Skeletal muscle satellite cell (primary cell): ENCODE measurements around the gene LDLR.
"Not testable (repeated sequence)": the region's sequence is repeated elsewhere in the genome, so short reads cannot be mapped to it uniquely, and the experiment has no call there.

Experiments
- H3K27me3 ChIP-seq: 2 replicates; pipeline ENCODE4 v1.7.0; 2013; ENCODE audit warnings: low read length; ENCODE audit not compliant: control insufficient read depth, insufficient read depth
- H3K36me3 ChIP-seq: 2 replicates; pipeline ENCODE4 v1.7.0; 2013; ENCODE audit warnings: mild to moderate bottlenecking, control low read depth, low read length; ENCODE audit not compliant: insufficient read depth
- H3K4me1 ChIP-seq: 2 replicates; pipeline ENCODE4 v1.7.0; 2013; ENCODE audit warnings: low read length; ENCODE audit not compliant: control insufficient read depth, insufficient read depth
- H3K4me2 ChIP-seq: 2 replicates; pipeline ENCODE4 v1.7.0; 2013; ENCODE audit warnings: mild to moderate bottlenecking, low read length
- H3K4me3 ChIP-seq: 2 replicates; pipeline ENCODE4 v1.7.0; 2013; ENCODE audit warnings: low read length
- H3K9ac ChIP-seq: 2 replicates; pipeline ENCODE4 v1.7.0; 2013; ENCODE audit warnings: mild to moderate bottlenecking, low read depth, low read length, moderate library complexity
- H3K9me3 ChIP-seq: replicated peaks from 2 replicates; pipeline ENCODE4 v1.7.0; 2013; ENCODE audit warnings: mild to moderate bottlenecking, control low read depth, low read length

Gene LDLR

DNA sequence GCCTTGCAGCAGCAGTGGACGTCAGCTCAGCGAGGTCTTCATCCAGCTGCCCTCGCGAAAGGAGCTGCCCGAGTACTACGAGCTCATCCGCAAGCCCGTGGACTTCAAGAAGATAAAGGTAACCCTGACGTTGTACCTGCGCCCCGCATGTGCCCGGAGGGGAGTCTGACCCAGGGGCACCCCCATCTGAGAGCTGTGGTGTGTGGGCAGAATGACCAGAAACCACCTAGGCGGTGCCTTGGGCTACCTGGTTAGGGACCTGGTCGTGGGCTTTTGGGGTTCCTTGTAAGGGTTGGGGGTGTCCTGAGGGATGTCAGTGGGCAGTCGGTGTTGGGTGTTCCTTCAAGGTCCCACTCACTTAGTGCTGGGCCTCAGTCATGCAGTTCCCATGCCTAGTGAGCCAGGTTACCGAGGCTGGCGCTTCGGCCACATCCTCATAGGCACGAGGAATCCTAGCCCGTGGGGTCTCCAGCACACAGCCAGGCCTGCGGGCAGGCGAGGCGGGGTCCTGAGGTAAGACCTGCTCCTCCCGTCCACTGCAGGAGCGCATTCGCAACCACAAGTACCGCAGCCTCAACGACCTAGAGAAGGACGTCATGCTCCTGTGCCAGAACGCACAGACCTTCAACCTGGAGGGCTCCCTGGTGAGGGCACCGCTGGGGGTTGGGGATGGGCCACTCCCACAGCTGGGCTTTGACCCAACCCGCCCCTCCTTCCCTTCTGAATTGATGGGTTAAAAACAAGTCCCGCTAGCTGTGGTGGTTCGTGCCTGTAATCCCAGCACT lies 30.8 kb upstream of the LDLR start:
- H3K36me3 ChIP-seq: peaks cover 50% of the 10 kb centered on the region
- no peak overlapping the region for H3K4me3 ChIP-seq
- no peaks in the 10 kb centered on the region for H3K9me3 ChIP-seq
- H3K27me3 ChIP-seq: no peaks in the 10 kb centered on the region
- no peaks in the 10 kb centered on the region for H3K4me1 ChIP-seq
- no peak overlapping the region for H3K4me2 ChIP-seq
- H3K9ac ChIP-seq: no peak overlapping the region

DNA sequence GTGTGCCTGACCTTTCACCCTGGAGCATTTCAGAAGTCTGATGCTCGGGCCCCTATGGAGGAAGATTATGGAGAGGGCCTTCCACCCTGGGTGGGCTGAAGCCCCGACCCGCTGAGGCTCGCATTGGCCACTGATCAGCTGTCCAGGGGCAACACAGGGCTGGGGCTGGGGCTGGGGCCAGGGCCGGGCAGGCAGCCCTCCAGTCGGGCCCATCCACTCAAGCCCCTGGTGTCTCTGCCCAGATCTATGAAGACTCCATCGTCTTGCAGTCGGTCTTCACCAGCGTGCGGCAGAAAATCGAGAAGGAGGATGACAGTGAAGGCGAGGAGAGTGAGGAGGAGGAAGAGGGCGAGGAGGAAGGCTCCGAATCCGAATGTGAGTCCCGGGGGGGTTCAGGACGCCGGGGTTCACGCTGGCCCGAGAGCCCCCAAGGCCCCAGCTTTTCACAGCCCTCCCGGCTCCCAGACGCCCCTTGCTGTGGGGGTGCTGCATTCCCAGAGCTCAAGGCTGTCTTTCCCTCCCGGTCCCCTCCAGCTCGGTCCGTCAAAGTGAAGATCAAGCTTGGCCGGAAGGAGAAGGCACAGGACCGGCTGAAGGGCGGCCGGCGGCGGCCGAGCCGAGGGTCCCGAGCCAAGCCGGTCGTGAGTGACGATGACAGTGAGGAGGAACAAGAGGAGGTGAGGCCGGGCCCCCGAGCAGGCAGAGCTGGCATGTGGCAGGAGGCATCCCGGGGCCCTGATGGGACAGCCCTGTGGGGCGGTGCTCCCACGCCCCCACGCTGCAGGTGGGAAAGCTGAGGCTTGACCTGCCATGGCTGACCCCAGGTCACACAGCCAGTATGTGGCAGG lies 29.5 kb upstream of the LDLR start:
- Histone ChIP-seq H3K36me3 (peaks cover 43% of the 10 kb centered on the region), H3K27me3 (no peaks in the 10 kb centered on the region), H3K4me3 (no peak overlapping the region), H3K4me2 (no peak overlapping the region), H3K4me1 (peaks cover 1% of the 10 kb centered on the region), H3K9me3 (no peaks in the 10 kb centered on the region), H3K9ac (no peak overlapping the region)

DNA sequence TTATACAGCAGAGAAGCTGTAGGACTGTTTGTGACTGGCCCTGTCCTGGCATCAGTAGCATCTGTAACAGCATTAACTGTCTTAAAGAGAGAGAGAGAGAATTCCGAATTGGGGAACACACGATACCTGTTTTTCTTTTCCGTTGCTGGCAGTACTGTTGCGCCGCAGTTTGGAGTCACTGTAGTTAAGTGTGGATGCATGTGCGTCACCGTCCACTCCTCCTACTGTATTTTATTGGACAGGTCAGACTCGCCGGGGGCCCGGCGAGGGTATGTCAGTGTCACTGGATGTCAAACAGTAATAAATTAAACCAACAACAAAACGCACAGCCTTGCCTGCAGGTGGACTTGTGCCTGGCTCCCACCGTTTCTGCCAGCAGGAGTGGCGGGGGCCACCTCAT lies 27.3 kb upstream of the LDLR start:
- Histone ChIP-seq H3K36me3 (peaks cover 42% of the 10 kb centered on the region), H3K9ac (no peak overlapping the region), H3K4me1 (peaks cover 5% of the 10 kb centered on the region), H3K9me3 (no peaks in the 10 kb centered on the region), H3K27me3 (no peaks in the 10 kb centered on the region), H3K4me3 (no peak overlapping the region), H3K4me2 (no peak overlapping the region)

DNA sequence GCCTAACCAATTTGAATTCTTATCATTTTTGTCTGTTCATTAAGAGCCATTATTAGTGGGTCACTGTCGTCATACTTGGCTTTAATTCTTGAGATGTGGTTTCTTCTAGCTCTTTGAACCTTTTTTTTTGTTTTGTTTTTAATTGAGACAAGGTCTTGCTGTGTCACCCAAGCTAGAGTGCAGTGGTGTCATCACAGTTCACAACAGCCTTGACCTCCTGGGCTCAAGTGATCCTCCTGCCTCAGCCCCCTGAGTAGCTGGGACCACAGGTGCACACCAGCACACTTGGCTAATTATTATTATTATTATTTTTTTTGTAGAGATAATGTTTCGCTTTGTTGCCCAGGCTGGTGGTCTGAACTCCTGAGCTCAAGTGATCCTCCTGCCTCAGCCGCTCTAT lies 25.8 kb upstream of the LDLR start:
- peaks cover 5% of the 10 kb centered on the region for H3K4me1 ChIP-seq
- H3K4me3 ChIP-seq: no peak overlapping the region
- peaks cover 5% of the 10 kb centered on the region for H3K9me3 ChIP-seq
- peaks cover 46% of the 10 kb centered on the region for H3K36me3 ChIP-seq
- no peaks in the 10 kb centered on the region for H3K27me3 ChIP-seq
- no peak overlapping the region for H3K4me2 ChIP-seq
- no peak overlapping the region for H3K9ac ChIP-seq

DNA sequence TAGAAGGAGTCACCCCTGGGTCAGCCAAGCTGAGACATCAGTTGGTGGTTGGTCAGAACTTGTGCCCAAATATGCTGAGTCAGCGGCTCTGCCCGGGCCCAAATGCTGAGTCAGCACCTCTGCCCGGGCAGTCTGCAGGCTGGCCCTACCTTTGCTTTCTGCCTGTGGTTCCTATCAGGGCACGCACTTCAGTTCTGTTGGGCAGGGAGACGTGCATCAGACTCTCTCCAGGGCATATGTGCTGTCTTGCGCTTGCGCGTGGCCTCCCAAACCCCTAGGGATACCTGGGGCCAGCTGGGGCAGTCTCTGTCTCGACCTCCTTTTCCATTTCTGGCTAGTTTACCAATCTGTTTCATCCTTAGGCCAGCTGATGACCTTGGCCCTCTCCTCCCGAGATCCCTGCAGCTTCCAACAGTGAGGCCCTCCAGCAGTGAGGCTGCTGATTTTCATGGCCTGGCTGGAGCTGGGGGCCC lies 24.4 kb upstream of the LDLR start:
- Histone ChIP-seq H3K4me1 (peaks cover 5% of the 10 kb centered on the region), H3K9ac (no peak overlapping the region), H3K9me3 (peaks cover 5% of the 10 kb centered on the region), H3K36me3 (peaks cover 36% of the 10 kb centered on the region), H3K4me2 (no peak overlapping the region), H3K27me3 (no peaks in the 10 kb centered on the region), H3K4me3 (no peak overlapping the region)

DNA sequence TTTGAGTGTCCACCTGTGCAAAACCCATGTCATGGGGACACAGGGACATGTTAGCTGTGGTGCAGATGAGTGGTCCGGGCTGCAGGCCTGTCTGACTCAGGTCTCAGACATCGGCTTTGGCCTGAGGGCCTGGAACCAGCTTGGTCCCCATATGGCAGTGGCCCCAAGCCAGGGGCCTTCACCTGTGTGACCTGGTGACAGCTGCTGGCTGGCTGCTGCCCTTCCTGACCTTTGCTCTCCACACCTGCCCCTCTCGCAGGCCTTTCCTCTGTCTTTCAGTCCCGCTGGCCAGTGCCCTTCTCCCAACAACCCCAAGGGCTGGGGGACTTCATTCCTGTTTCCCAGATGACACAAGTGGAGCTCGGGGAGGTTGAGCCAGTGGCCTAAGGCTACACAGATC lies 22.9 kb upstream of the LDLR start:
- Histone ChIP-seq H3K9me3 (peaks cover 5% of the 10 kb centered on the region), H3K4me2 (no peak overlapping the region), H3K4me1 (peaks cover 5% of the 10 kb centered on the region), H3K9ac (no peak overlapping the region), H3K4me3 (no peak overlapping the region), H3K27me3 (no peaks in the 10 kb centered on the region), H3K36me3 (peaks cover 26% of the 10 kb centered on the region)

DNA sequence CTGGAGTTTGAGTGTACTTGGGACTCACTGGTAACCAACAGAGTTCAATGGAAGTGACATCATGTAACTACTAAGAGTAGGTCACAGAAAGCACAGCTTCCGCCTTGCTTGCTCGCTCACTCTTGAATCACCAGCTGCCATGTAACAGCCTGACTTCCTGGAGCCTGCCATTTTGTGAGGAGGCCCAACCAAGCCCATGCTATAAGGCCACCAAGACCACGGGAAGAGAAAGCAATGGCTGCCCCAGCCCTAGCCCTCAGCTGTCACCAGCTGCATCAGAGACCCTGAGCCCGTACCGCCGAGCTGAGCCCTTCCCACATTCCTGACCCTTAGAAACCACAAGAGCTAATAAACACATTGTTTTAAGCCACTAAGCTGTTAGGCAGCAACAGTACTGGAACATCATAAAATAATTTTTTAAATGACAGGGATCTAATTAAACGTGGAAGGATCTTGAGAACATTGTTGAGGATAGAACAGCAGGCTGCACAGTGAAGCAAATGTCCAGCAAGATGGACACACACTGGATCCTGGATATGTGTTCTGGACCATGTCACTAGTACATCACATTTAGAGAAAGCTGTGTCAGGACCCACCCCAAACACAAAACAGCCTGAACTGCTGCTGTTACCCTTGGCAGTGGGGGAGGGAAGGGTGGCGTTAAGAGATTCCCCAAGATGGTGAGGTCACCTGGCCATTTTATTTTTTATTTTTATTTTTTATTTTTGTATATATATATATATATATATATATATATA lies 21.7 kb upstream of the LDLR start:
- Histone ChIP-seq H3K4me3 (no peak overlapping the region), H3K9me3 (peaks cover 5% of the 10 kb centered on the region), H3K9ac (no peak overlapping the region), H3K27me3 (no peaks in the 10 kb centered on the region), H3K36me3 (peaks cover 20% of the 10 kb centered on the region), H3K4me1 (peaks cover 5% of the 10 kb centered on the region), H3K4me2 (no peak overlapping the region)

DNA sequence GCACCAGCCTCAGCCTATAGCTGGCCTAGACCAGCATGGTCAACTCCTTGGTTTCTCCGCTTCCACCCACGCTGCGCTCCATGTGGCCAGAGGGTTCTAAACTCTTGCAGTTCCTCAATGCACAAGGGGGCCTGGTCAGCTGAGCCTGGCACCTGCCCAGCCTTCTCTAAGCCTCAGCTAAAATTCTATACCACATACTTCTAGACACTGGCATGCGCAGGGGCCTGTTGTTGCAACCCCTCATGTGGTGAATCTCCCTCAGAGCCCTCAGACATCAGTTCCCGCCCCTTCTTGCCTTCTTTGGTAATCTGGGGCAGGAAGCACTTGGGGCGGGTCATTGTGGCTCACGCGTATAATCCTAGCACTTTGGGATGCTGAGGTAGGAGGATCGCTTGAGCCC lies 19.7 kb upstream of the LDLR start:
- H3K4me2 ChIP-seq: no peak overlapping the region
- peaks cover 20% of the 10 kb centered on the region for H3K36me3 ChIP-seq
- no peak overlapping the region for H3K4me3 ChIP-seq
- H3K27me3 ChIP-seq: no peaks in the 10 kb centered on the region
- H3K4me1 ChIP-seq: peaks cover 5% of the 10 kb centered on the region
- H3K9me3 ChIP-seq: peaks cover 5% of the 10 kb centered on the region
- H3K9ac ChIP-seq: no peak overlapping the region

DNA sequence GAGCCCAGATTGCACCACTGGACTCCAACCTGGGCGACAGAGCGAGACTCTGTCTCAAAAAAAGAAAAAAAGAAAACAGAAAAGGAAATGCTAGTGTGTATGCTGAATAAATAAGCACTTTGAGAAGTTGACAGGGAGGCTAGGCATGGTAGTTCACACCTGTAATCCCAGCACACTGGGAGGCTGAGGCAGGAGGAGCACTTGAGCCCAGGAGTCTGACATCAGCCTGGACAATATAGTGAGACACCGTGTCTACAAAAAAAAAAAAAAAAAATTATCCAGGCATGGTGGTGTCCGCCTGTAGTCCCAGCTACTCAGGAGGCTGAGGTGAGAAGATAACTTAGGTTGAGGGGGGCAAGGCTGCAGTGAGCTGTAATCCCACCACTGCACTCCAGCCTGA lies 19.1 kb upstream of the LDLR start:
- Histone ChIP-seq H3K4me3 (no peak overlapping the region), H3K9ac (no peak overlapping the region), H3K36me3 (peaks cover 17% of the 10 kb centered on the region), H3K27me3 (no peaks in the 10 kb centered on the region), H3K4me2 (no peak overlapping the region), H3K9me3 (peaks cover 5% of the 10 kb centered on the region), H3K4me1 (no peaks in the 10 kb centered on the region)

DNA sequence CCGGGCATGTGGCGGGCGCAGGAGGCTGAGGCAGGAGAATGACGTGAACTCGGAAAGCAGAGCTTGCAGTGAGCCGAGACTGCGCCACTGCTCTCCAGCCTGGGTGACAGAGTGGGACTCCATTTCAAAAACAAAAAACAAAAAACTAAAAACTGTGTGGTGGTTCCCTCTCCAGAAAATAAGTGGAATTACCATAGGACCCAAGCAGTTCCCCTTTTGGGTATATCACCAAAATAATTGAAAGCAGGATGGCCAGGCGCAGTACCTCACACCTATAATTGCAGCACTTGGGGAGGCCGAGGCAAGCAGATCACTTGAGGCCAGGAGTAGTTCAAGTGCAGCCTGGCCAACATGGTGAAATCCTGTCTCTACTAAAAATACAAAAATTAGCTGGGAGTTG lies 15.7 kb upstream of the LDLR start:
- H3K4me3 ChIP-seq: no peak overlapping the region
- no peak overlapping the region for H3K4me2 ChIP-seq
- H3K4me1 ChIP-seq: peaks cover 4% of the 10 kb centered on the region

DNA sequence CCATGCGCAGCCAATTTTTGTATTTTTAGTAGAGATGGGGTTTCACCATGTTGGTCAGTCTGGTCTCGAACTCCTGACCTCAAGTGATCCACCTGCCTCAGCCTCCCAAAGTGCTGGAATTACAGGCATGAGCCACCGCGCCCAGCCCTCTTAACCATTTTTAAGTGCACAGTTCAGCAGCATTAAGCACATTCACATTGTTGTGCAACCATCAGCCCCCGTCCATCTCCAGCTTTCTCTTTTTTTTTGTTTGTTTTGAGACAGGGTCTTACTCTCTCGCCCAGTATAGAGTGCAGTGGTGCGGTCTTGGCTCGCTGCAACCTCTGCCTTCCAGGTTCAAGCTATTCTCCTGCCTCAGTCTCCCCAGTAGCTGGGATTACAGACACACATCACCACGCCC lies 12.5 kb upstream of the LDLR start:
- not testable (repeated sequence) for H3K36me3 ChIP-seq, H3K4me2 ChIP-seq, H3K9ac ChIP-seq, H3K4me1 ChIP-seq, H3K27me3 ChIP-seq, H3K4me3 ChIP-seq, H3K9me3 ChIP-seq

More for the DNA sequence above, 15.7 kb upstream of the LDLR start:
- H3K9me3 ChIP-seq: no peaks in the 10 kb centered on the region
- no peaks in the 10 kb centered on the region for H3K36me3 ChIP-seq
- no peaks in the 10 kb centered on the region for H3K27me3 ChIP-seq
- H3K9ac ChIP-seq: no peak overlapping the region
